8988T (cell line): Measurements from ENCODE around the gene RAB23.

Experiments used
- DNase-seq: peaks from one replicate; pipeline ENCODE4 v3.0.0; 2011

RAB23 gene

GRCh38 chr6:57242505-57242904 is 20.4 kb upstream of the RAB23 start:
- DNase-seq = no peak

- no peak for DNase-seq
Measured at GRCh38 chr6:57226221-57226620, 4.1 kb upstream of the RAB23 start.

DNA sequence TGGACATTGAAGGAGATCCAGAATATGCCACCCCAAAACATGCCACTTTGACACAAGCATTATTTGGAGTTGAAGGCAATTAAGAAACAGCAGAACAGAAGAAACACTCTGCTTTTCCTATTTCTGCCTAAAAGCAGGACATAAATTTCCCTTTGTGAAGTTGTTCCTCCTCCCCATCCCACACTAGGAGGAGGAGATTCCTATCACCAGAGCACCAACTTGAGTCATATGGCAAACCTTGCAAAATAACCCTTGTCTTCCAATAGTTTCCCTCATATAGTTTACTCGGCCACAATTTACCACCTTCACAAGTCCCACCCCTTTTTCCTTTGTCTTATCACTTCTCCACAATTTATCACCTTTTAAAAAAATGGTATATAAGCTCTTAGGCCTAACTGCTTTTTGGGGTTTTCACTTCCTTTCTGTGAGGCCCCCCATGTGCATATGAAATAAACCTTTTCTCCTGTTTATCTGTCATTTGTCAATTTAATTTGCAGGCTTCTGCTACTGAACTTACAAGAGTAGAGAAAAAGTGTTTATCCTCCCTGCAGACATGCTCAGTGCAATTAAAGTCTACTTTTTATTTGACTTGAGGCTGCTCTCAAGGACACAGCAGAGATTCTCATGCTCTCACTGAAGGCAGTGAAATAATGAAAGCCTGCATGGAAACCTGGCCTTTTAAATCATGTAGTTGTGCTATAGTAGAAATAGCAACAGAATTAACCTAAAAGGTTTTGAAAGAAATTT is 2.8 kb upstream of the RAB23 start:
- DNase-seq = no peak

GRCh38 chr6:57222743-57223077 is 603 bp upstream of the RAB23 start:
- no peak for DNase-seq

DNA sequence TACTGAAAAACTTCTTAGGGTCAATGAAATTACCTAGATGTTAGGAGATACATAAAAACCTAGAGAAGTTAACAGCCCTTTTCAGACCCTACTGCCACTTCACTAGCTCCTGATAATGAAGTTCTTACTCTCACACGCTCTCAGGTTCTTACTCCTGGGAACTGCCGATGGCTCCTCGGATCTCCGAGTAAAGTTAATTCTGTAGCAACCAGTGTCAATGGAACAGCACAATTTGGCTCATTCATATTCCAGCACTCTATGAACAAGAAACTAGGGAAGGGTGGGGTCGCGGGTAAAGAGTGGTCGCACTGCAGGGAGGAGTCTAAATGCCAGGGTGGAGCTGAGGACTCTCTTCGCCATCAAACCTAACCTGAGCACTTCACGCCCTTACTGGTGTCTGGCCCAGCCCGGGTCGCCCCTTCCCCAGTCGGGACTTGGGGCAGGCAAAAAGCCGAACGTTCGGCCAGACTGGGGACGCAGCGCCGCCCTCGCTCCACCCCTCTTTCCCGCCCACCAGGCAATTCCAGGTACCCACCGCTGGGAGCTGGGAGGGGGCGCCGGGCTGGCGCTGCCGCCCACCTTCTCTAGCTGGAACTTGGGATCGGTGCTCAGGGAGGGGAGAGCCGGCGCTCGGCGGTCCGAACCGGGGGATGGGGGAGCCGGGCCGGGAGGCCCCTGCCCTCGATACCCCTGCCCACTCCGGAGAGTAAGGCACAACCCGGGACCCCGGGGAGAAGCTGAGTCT is 744 bp downstream of the RAB23 start:
- DNase-seq = peak; percentile 34

GRCh38 chr6:57220083-57220703 is 1.9 kb downstream of the RAB23 start:
- DNase-seq = no peak

DNA sequence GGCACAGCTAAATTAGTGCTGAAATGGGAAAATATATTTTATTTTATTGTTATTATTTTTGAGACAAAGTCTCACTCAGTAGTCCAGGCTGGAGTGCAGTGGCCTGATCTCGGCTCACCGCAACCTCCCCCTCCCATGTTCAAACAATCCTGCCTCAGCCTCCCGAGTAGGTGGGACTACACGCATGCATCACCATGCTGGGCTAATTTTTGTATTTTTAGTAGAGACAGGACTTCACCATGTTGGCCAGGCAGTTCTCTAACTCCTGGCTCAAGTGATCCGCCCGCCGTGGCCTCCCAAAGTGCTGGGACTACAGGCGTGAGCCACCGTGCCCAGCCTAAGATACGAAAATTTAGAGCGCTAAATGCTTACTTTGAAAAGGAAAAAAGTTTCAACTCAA is 4.8 kb downstream of the RAB23 start:
- no peak for DNase-seq

DNA sequence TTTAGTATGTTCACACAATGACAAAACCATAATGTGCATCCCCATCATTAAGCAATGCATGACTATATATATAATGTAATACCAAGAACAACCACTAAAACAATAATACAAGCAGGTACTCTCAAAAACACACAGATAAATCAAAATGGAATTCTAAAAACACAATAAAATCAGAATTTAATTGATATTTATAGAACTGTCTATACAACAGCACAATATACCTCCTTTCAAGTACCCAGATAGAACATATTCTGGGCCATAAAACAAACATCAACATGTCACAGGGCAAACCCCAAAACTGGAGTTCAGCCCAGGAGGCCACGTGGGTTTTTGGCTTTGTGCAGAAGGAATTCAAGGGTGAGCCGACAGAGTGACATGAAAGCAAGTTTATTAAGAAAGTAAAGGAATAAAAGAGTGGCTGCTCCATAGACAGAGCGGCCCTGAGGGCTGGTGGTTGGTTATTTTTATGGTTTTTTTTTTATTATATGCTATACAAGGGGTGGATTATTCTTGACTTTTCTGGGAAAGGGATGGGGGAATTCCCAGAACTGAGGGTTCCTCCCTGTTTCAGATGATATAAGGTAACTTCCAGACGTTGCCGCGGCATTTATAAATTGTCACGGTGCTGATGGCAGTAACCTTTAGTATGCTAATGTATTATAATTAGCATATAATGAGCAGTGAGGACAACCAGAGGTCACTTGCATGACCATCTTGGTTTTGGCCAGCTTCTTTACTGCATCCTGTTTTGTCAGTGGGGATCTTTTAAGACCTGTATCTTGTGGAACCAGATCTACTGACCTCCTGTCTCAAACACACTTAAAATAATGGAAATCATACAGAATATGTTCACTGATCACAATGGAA is 5.6 kb downstream of the RAB23 start:
- DNase-seq = no peak

DNA sequence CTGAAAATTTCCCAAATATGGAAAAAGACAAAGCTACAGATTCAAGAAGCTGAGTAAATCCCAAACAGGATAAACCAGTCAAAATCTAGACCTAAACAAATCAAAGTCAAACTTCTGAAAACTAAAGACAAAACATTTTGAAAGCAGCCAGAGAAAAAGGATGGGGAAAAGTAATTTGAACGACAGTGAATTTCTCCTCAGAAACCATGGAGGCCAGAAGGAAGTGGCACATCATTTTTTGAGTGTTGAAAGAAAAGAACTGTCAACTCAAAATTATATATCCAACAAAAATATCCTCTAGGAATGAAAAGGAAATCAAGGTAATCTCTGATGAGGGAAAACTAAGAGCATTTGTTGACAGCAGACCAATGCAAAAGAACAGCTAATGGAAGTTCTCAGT is 6.8 kb downstream of the RAB23 start:
- no peak for DNase-seq

- DNase-seq = no peak
Measured at GRCh38 chr6:57210060-57210459, 12.0 kb downstream of the RAB23 start.

GRCh38 chr6:57209030-57209429 is 13.1 kb downstream of the RAB23 start:
- DNase-seq = no peak

DNA sequence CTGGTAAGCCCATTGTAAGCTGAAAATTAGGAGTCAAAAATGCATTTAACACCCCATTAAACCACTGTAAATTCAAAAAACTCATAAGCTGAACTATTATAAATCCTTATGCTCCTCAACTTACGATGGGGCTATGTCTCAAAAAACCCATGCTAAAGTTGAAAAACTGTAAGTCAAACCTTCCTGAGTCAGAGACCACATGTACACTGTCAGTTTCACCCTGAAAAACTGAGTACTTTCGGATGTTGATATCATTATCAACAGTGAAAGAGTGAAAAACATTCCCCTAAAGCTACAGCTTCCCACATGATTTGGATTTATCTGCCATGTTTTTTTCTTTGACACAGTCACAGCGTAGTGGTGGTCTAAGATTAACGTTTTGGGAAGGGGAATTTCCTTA is 14.2 kb downstream of the RAB23 start:
- DNase-seq = no peak

DNA sequence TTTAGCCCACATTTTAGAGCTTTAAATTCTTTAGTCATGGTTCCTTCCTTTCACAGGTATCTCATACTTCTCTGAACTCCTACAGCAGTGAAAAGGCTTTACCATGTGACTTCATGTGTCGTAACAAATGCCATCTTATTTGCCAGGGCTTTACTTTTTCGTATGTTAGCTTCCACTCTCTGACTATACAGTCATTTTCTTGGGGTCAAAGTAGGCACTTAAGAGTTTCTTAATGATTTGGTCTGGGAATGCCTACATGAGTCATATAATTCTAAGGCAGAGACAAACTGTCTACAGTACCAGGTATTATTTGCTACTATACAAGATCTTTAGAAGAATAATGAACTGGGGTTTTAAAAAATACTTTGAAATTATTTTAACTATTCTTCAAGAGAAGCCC is 15.0 kb downstream of the RAB23 start:
- no peak for DNase-seq

- DNase-seq = no peak
Measured at GRCh38 chr6:57205550-57206328, 16.4 kb downstream of the RAB23 start.

DNA sequence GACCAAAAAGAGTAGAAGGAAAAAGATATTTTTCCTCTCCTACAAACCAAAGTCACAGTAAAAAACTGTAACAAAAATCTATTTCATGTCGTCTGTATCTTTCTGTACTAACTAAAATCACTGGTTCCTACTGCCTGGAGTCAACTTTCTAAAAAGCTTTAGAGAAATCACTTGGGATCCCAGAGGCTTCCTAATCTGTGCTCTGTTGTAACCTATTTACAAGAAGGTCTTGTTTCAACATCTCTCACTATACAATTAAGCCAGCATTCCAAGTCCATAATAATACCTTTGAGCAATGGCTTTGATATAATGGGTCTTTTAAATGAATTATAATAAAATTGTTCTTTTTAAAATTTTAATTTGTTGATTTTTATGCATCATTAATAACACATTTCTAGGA is 20.4 kb downstream of the RAB23 start:
- no peak for DNase-seq

DNA sequence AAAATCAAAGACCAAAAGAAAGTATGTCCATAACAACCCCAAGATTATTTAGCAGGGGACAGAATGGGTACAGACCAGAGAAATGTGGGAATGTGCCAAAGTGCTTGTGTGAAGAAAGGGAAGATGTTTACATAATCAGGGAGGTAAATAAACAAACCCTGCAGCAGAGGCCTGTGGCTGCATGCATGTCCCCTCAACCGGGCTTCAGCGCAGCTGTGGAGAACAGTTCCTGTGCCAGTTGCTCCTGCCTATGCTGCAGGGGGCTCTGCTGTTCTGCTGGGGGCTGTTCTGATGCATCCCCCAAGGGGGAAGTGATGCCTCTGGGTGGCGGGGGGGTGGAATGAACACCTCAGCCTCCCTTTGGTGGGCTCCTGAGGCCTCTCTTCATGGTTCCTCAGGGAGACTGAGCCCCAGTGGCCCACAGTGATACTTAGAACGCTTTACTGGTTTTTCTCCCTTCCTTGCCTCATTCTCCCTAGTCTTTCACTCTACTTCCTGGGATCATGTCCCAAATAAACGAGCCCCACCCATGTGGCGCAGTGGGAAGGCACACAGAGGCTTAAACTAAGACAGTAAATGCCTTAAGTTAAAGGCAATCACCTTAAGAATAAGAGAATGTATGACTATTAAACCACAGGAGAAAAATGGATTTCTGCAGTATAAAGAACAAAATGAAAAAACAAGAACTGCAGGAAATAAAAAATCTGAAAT is 23.0 kb downstream of the RAB23 start:
- DNase-seq = no peak

DNA sequence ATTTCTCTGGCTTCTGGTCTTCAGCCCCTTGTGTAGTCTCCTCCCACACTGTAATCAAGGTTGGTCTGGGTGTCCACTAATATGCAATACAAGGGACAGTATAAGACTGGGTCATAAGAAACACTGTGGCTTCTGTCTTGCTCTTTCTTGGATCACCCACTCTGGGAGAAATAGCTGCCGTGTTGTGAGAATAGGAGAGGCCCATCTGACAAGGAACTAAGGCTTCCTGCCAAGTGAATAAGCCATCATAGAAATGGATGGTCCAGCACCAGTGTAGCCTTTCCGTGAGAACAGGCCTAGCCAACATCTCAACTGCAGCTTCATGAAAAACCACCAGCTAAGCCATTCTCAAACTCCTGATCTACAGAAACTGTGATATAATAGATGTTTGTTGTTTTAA is 26.6 kb downstream of the RAB23 start:
- DNase-seq = no peak

DNA sequence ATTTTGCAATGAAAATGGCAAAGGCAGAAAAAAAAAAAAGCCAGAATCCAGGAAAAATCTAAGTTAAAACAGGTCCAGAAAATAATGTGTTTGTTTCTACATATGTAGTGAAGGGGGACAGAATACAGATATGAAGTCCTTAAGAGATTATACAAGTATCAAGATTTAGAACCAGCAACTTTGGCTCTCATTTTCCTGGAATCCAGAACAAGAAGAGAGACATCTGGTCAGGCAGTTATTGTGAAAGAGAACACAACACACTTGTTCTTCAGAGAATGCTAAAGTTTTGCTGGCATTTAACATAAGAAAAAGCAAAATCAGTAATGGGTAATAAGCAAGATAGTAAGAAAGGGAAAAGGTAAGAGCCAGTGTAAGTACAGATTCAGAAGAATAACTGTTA is 28.9 kb downstream of the RAB23 start:
- DNase-seq = no peak

GRCh38 chr6:57190140-57190539 is 32.0 kb downstream of the RAB23 start:
- DNase-seq = no peak

GRCh38 chr6:57183336-57183735 is 38.8 kb downstream of the RAB23 start:
- DNase-seq = no peak

DNA sequence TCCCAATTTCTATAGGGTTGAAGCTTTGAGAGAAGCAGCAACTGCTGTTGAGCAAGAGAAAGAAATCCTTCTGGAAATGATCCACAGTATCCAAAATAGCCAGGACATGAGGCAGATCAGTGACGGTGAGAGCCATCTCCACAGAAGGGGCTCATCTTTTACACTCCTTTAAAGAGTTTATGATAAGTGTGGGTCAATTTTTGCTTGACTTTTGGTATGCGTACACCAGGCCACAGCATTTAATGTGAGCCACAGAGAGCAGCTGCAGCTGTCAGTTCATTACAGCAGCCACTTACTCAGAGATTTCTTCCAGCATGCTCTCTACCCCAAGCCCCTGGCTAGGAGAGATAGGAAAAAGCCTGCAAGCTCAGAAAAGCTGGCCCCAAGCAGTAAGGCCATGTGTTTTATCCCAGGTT is 40.1 kb downstream of the RAB23 start:
- DNase-seq = no peak

DNA sequence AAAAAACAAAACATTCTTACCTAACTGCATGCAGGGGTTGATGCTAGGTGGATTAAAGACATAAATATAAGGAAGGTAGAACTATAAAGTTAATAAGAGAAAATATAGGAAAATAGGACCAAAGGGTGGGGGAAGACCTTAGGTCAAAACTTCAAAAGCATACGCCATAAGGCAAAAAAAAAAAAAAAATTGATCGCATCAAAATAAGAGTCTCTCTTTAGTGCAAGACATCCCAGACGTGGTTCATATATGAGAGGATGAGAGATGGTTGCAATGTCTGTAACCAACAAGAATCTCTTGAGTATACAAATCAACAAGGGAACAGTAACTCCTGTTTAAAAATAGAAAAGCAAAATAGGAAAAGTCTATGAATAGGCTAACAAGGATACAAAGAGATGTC is 41.5 kb downstream of the RAB23 start:
- no peak for DNase-seq
